GM12878 (cell line): ENCODE results near the gene CTDNEP1. TPM values are rescaled to one million over a fixed set of nuclear protein-coding genes. Genes with fewer than 3 reads are reported as not detected.
A peak's percentile ranks its signal among the peaks of the same experiment; 100 is the strongest.

Source experiments
- ASH2L ChIP-seq: fragments of 300-600, 200-600 bp; sonication (generic); IDR thresholded peaks from 2 replicates; pipeline ENCODE4 v1.6.1; 2017; ENCODE audit warnings: low read depth, mild to moderate bottlenecking, borderline replicate concordance
- ESRRA ChIP-seq: IDR thresholded peaks from 2 replicates; pipeline ENCODE4 v1.6.1; 2012; ENCODE audit warnings: mild to moderate bottlenecking, low read length, improper control_type of control experiment
- JUNB ChIP-seq: IDR thresholded peaks from 2 replicates; pipeline ENCODE4 v1.6.1; 2016; ENCODE audit warnings: antibody characterized with exemption, mild to moderate bottlenecking
- MTA2 ChIP-seq: fragments of 450-650 bp; IDR thresholded peaks from 2 replicates; pipeline ENCODE4 v1.6.1; 2016; ENCODE audit warnings: low read depth, mild to moderate bottlenecking, moderate library complexity
- MTA3 ChIP-seq: IDR thresholded peaks from 2 replicates; pipeline ENCODE4 v1.6.1; 2012; ENCODE audit warnings: low read length, inconsistent platforms, borderline replicate concordance
- NFYA ChIP-seq: IDR thresholded peaks from 2 replicates; pipeline ENCODE4 v1.6.1; 2011; ENCODE audit warnings: low read depth, mild to moderate bottlenecking, low read length, improper control_type of control experiment, borderline replicate concordance
- RFX5 ChIP-seq: IDR thresholded peaks from 2 replicates; pipeline ENCODE4 v1.6.1; 2011; ENCODE audit warnings: low read depth, low read length, improper control_type of control experiment
- SUPT20H ChIP-seq: IDR thresholded peaks from 2 replicates; pipeline ENCODE4 v1.6.1; 2011; ENCODE audit warnings: low read depth, mild to moderate bottlenecking, low read length, moderate library complexity, borderline replicate concordance; ENCODE audit not compliant: control insufficient read depth
- TAF1 ChIP-seq: IDR thresholded peaks from 2 replicates; pipeline ENCODE4 v1.6.1; 2011; ENCODE audit warnings: mild to moderate bottlenecking, low read depth, low read length, borderline replicate concordance
- TARDBP ChIP-seq: IDR thresholded peaks from 2 replicates; pipeline ENCODE4 v1.6.1; 2016; ENCODE audit warnings: borderline replicate concordance
- TBL1XR1 ChIP-seq: IDR thresholded peaks from 2 replicates; pipeline ENCODE4 v1.6.1; 2012; ENCODE audit warnings: low read depth, low read length, improper control_type of control experiment
- YBX1 ChIP-seq: fragments of 450-650 bp; IDR thresholded peaks from 2 replicates; pipeline ENCODE4 v1.6.1; 2016; ENCODE audit warnings: antibody characterized with exemption
- polyA plus RNA-seq, 11 experiments: library from polyadenylated mRNA; depleted of rRNA in 4 of 11; unstranded in 6 of 11; stranded (reverse) in 5 of 11; fragments of >200 nt; fragmentation: Nextera tagmentation in 4 of 11; fragmentation: Illumina TruSeq in 1 of 11; extraction: Ambion mirVana in 4 of 11; extraction: Trizol in 1 of 11; gene quantifications; 1 replicate in 1 of 11; 2 replicates in 10 of 11; pipeline versions ENCODE4 v1.2.1 to v1.2.3, GENCODE V29; 2011 to 2016; ENCODE audit warnings: inconsistent platforms in 2 of 11, missing spikeins in 2 of 11, low read depth in 1 of 11
- total RNA-seq, 4 experiments: library from RNA; depleted of rRNA in 3 of 4; stranded (reverse); fragments of >200 nt in 3 of 4; fragmentation: Illumina TruSeq in 1 of 4; extraction: Trizol in 1 of 4; gene quantifications; 2 replicates each; pipeline versions ENCODE4 v1.2.1 to v1.2.3, GENCODE V29; 2013 to 2021
- TF ChIP-seq, protein P1 (sequence below): fragments of 450-650 bp; formaldehyde crosslinking; IDR thresholded peaks from 2 replicates; pipeline ENCODE4 v1.5.0; 2022; ENCODE audit warnings: mild to moderate bottlenecking, missing genetic modification characterization
- TF ChIP-seq, protein P2 (sequence below): fragments of 450-650 bp; IDR thresholded peaks from 2 replicates; pipeline ENCODE4 v1.6.1; 2017; ENCODE audit warnings: mild to moderate bottlenecking, moderate library complexity
- TF ChIP-seq, protein P3 (sequence below): IDR thresholded peaks from 2 replicates; pipeline ENCODE4 v1.6.1; 2011; ENCODE audit warnings: borderline replicate concordance, low read depth, mild to moderate bottlenecking, moderate library complexity, mixed read lengths, low read length; ENCODE audit not compliant: insufficient read depth; ENCODE audit errors: extremely low read length
- TF ChIP-seq, protein P4 (sequence below): fragments of 450-650 bp; conservative IDR thresholded peaks from 2 replicates; pipeline ENCODE4 v1.6.1; 2017; ENCODE audit warnings: mild to moderate bottlenecking, moderate library complexity
- TF ChIP-seq, protein P5 (sequence below): fragments of 450-650 bp; IDR thresholded peaks from 2 replicates; pipeline ENCODE4 v1.6.1; 2017; ENCODE audit warnings: borderline replicate concordance

The CTDNEP1 gene
- total and polyA plus RNA-seq, 10 of the 15 experiments (the other 5 are each of a cell fraction or from before 2014, with no cell fraction given) = 23.7 to 176 (median 30.3) TPM

DNA sequence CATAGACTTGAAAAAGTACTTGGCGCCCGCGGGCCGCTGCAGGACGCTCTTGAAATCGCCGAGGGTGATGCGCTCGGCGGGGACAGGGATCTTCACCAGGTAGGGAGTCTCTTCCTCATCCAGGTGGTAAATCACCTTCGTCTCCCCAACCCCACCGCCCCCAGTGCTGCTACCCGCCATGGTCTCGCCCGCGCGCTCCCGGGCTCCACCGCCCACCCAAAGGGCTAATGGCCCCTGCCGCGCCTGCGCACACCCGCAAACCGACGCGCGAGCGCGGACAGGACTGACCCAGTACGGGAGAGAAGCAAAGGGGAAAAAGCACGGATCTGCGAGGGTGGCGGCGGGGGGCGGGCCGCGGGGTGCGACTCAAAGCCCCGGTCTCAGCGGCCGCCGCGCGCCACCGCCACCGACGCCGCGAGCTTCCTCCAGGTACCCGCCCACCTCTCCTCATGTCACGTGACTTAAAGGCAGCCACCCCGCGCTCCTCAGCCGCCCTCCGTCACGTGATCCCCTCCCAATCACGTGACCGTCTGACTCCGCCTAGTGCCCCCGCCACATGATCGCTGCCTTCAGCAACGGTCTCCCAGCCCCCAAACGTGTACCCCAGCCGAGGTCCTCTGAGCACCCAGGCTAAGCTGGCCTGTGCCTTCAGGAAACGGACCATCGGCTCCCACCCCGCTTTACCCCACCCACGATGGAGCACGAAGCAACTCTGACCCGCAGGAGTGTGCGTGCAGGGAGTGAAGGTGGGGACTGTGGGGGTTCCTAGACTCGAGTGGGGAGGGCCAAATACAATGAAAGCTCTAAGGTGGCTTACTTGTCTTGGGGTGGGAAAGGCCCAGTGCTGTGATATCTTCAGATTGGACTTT lies 17.2 kb downstream of the CTDNEP1 start, which contains the start of gene DVL2 (continued):
- TF ChIP-seq, protein P1, sequence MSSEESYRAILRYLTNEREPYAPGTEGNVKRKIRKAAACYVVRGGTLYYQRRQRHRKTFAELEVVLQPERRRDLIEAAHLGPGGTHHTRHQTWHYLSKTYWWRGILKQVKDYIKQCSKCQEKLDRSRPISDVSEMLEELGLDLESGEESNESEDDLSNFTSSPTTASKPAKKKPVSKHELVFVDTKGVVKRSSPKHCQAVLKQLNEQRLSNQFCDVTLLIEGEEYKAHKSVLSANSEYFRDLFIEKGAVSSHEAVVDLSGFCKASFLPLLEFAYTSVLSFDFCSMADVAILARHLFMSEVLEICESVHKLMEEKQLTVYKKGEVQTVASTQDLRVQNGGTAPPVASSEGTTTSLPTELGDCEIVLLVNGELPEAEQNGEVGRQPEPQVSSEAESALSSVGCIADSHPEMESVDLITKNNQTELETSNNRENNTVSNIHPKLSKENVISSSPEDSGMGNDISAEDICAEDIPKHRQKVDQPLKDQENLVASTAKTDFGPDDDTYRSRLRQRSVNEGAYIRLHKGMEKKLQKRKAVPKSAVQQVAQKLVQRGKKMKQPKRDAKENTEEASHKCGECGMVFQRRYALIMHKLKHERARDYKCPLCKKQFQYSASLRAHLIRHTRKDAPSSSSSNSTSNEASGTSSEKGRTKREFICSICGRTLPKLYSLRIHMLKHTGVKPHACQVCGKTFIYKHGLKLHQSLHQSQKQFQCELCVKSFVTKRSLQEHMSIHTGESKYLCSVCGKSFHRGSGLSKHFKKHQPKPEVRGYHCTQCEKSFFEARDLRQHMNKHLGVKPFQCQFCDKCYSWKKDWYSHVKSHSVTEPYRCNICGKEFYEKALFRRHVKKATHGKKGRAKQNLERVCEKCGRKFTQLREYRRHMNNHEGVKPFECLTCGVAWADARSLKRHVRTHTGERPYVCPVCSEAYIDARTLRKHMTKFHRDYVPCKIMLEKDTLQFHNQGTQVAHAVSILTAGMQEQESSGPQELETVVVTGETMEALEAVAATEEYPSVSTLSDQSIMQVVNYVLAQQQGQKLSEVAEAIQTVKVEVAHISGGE (CRISPR knock-in tag) = peak; percentile 81
- TF ChIP-seq JUNB (no peak), TARDBP (no peak; the same call in 1 of the 2 replicates), YBX1 (no peak), NFYA (no peak), TBL1XR1 (peak; percentile 92), ESRRA (no peak), RFX5 (no peak), ASH2L (no peak), TAF1 (0 out of 2 replicates have a peak, but pooled peaks have one; percentile 18), MTA2 (peak; percentile 37; the same call in 1 of the 2 replicates), SUPT20H (no peak), MTA3 (peak; percentile 89; the same call in 1 of the 2 replicates)
- TF ChIP-seq, protein P2, sequence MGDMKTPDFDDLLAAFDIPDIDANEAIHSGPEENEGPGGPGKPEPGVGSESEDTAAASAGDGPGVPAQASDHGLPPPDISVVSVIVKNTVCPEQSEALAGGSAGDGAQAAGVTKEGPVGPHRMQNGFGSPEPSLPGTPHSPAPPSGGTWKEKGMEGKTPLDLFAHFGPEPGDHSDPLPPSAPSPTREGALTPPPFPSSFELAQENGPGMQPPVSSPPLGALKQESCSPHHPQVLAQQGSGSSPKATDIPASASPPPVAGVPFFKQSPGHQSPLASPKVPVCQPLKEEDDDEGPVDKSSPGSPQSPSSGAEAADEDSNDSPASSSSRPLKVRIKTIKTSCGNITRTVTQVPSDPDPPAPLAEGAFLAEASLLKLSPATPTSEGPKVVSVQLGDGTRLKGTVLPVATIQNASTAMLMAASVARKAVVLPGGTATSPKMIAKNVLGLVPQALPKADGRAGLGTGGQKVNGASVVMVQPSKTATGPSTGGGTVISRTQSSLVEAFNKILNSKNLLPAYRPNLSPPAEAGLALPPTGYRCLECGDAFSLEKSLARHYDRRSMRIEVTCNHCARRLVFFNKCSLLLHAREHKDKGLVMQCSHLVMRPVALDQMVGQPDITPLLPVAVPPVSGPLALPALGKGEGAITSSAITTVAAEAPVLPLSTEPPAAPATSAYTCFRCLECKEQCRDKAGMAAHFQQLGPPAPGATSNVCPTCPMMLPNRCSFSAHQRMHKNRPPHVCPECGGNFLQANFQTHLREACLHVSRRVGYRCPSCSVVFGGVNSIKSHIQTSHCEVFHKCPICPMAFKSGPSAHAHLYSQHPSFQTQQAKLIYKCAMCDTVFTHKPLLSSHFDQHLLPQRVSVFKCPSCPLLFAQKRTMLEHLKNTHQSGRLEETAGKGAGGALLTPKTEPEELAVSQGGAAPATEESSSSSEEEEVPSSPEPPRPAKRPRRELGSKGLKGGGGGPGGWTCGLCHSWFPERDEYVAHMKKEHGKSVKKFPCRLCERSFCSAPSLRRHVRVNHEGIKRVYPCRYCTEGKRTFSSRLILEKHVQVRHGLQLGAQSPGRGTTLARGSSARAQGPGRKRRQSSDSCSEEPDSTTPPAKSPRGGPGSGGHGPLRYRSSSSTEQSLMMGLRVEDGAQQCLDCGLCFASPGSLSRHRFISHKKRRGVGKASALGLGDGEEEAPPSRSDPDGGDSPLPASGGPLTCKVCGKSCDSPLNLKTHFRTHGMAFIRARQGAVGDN = peak; percentile 73
- TF ChIP-seq, protein P3, sequence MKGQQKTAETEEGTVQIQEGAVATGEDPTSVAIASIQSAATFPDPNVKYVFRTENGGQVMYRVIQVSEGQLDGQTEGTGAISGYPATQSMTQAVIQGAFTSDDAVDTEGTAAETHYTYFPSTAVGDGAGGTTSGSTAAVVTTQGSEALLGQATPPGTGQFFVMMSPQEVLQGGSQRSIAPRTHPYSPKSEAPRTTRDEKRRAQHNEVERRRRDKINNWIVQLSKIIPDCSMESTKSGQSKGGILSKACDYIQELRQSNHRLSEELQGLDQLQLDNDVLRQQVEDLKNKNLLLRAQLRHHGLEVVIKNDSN = peak; percentile 100
- TF ChIP-seq, protein P4, sequence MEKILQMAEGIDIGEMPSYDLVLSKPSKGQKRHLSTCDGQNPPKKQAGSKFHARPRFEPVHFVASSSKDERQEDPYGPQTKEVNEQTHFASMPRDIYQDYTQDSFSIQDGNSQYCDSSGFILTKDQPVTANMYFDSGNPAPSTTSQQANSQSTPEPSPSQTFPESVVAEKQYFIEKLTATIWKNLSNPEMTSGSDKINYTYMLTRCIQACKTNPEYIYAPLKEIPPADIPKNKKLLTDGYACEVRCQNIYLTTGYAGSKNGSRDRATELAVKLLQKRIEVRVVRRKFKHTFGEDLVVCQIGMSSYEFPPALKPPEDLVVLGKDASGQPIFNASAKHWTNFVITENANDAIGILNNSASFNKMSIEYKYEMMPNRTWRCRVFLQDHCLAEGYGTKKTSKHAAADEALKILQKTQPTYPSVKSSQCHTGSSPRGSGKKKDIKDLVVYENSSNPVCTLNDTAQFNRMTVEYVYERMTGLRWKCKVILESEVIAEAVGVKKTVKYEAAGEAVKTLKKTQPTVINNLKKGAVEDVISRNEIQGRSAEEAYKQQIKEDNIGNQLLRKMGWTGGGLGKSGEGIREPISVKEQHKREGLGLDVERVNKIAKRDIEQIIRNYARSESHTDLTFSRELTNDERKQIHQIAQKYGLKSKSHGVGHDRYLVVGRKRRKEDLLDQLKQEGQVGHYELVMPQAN = peak; percentile 90
- TF ChIP-seq, protein P5, sequence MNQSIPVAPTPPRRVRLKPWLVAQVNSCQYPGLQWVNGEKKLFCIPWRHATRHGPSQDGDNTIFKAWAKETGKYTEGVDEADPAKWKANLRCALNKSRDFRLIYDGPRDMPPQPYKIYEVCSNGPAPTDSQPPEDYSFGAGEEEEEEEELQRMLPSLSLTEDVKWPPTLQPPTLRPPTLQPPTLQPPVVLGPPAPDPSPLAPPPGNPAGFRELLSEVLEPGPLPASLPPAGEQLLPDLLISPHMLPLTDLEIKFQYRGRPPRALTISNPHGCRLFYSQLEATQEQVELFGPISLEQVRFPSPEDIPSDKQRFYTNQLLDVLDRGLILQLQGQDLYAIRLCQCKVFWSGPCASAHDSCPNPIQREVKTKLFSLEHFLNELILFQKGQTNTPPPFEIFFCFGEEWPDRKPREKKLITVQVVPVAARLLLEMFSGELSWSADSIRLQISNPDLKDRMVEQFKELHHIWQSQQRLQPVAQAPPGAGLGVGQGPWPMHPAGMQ = no peak
